HT1080 (cell line): Measurements from ENCODE around the gene SPOCK1. TPM values are rescaled to one million over a fixed set of nuclear protein-coding genes. Genes with fewer than 3 reads are reported as not detected.

Experiments
- DNase-seq: peaks from one replicate; pipeline ENCODE4 v3.0.0-alpha.2; 2015; ENCODE audit warnings: low read depth
- total RNA-seq: library from RNA; depleted of rRNA; stranded (reverse); fragments of >200 nt; shearing (Covaris generic); gene quantifications from 2 replicates; pipeline ENCODE4 v1.2.3, GENCODE V29; 2014

Gene SPOCK1
- total RNA-seq, 1 experiment from 2014 or later = 21.7 TPM

GRCh38 chr5:137496919-137497318, 2.2 kb downstream of the SPOCK1 start:
- no peak for DNase-seq

DNA sequence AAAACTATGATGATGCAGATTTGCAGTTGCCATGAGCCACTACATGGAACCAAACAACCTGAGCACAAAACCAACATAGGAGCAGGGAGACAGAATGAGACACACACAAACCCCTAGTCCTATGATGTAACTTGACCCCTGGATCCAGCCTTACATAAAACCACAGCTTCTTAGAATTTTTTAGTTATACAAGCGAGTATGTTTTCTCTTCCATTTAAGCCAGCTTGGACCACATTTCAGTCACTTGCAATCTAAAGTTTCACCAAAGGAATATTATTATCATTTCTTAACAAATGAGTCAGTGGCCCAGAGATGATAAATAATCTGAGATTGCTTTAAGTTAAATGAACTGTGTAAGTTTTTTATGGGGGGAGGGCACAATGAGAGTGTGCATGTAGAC, 6.8 kb downstream of the SPOCK1 start:
- no peak for DNase-seq

DNA sequence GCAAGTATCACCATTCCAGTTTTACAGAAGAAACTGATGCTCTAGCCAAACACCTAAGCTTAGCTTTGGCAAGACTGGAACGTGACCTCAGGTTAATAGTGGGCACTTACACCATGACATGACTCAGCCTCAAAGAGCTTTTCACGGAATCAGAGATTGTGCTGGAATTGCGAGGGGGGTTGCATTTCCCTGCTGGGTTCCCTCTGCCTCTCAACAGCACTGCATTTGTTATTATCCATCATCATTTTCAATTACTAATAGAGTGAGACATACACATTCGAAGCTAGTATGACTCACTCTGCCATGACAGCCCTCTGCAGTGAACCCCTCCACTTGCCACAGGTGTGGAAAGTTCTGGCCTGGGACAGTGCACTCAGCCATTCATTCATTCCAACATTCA, 8.0 kb downstream of the SPOCK1 start:
- DNase-seq = peak; percentile 86

- no peak for DNase-seq
Measured at GRCh38 chr5:137490591-137490990, 8.5 kb downstream of the SPOCK1 start.

DNA sequence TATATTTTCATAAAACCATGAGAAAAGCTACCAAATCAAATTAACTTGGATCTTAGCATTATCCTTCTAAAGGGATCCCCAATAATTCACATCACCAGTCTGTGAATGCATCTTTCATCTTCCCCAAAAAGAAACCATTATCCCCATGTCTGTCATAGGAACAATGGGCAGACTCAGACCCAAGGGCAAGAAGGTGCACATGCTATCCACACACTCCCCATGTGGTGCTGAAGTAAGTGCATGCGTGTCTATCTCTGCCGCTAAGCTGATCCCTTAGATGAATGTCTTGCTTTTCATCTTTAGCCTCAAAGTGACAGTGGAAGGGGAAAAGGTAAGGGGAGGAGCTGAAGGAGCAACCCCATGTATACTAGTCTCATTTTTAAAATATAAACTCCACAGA, 10.2 kb downstream of the SPOCK1 start:
- DNase-seq = no peak

DNA sequence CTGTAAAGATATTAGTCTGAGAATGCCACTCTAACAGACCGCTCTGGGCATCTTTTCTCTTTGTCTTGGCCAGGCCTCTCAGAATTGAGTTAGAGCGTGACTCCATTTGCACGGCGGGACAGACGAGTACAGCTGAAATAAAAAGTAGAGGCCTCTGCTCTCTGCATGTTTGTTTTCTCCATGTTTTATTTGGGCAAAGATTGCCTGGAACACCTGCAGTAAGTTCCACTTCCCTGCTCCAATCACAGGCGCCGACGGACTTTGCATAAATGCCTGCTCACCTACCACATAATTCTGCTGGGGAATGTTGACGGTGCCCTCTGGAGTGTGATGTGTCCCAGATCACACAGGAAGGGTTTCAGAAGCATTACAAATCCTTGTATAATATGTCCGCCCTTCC, 10.6 kb downstream of the SPOCK1 start:
- no peak for DNase-seq

GRCh38 chr5:137487600-137487999, 11.5 kb downstream of the SPOCK1 start:
- DNase-seq = peak; percentile 76

- DNase-seq = peak; percentile 79
Measured at GRCh38 chr5:137486707-137487106, 12.4 kb downstream of the SPOCK1 start.

- DNase-seq = no peak
Measured at GRCh38 chr5:137481596-137481995, 17.5 kb downstream of the SPOCK1 start.

GRCh38 chr5:137478043-137478442, 21.1 kb downstream of the SPOCK1 start:
- DNase-seq = no peak

- DNase-seq = no peak
Measured at GRCh38 chr5:137470921-137471220, 28.3 kb downstream of the SPOCK1 start.

- peak; percentile 99 for DNase-seq
Measured at GRCh38 chr5:137470111-137470920, 28.8 kb downstream of the SPOCK1 start.

GRCh38 chr5:137466889-137467288, 32.2 kb downstream of the SPOCK1 start:
- DNase-seq = no peak

GRCh38 chr5:137465930-137466329, 33.2 kb downstream of the SPOCK1 start:
- DNase-seq = no peak

DNA sequence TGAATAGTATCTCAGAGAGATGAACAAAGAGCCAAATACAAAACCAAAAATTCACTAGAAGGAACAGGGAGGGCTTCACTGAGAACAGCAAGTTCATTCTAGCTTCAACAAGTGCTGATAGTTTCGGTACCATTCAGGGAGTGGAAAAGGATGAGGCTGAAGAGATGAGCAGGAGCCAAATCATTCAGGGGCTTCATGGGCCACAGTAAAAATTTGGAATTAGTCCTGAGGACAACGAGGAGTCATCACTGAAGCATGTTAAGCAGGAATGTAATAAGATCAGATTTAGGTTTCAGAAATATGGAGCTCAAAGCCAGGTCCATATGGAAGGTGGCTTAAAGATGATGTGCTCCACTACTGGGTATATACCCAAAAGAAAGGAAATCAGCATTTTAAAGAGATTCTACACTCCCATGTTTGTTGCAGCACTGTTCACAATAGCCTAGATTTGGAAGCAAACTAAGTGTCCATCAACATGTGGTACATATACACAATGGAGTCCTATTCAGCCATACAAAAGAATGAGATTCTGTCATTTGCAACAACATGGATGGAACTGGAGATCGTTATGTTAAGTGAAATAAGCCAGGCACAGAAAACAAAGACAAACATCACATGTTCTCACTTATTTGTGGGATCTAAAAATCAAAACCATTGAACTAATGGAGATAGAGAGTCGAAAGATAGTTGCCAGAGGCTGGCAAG, 36.2 kb downstream of the SPOCK1 start:
- no peak for DNase-seq

DNA sequence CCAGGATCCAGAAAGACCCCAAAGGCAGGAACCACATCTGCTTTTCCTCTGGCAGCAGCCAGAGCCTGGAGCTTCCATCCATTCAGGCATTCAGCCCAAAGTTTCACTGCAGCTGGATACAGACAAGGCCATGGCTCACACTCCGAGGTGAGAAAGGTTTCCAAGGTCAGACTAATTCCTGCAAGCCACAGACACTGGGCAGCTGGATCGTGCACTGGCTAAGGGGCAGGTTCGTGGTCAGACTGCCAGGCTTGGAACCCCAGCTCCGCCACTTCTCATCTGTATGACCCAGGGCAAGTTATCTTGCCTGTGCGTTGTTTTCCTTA, 36.9 kb downstream of the SPOCK1 start:
- no peak for DNase-seq

- no peak for DNase-seq
Measured at GRCh38 chr5:137461391-137462264, 37.5 kb downstream of the SPOCK1 start.

DNA sequence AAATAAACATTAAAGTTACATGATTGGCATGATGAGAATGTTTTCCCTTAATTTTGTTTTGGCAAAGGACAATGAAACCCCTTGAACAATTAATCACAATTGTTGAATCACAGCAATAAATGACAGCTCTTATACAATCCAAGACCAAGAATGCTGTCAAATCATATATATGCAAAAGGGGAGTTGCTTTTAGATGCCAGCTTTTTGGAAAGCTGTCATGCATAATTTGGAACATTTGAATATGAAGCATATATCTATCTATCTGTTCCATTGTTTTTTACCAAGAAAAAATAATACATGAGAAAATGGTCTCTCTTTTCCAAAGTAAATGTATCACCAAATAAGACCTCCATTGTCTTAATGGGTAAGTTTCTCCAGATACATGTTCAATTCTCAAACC, 44.5 kb downstream of the SPOCK1 start:
- no peak for DNase-seq

DNA sequence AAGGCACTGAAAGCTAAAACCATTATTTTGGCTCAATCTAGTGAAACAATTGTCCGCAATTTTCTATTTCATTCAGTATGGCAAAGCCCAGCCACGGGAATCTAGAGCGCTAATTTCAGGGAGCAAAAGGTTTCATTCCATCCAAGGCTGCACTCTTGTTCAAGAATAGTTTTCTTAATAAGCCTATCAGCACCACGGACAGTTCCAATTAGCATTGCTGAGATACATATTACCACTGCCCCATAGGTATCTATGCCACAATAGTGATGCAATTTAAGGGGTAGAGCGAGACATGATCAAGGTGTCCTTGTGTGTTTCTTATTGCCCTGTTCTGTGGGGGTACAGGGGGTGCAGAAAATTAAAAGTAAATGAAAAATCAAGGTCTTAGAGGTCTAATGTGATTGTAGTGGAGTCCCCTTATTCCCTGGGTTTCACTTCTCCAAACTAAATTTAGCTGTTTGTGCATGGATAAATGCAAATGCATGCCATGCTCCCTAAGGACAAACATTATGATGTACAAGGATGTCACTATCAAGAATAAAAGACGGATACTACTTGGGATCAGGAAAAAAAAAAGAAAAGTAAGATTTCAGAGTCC, 45.5 kb downstream of the SPOCK1 start:
- peak; percentile 8 for DNase-seq

DNA sequence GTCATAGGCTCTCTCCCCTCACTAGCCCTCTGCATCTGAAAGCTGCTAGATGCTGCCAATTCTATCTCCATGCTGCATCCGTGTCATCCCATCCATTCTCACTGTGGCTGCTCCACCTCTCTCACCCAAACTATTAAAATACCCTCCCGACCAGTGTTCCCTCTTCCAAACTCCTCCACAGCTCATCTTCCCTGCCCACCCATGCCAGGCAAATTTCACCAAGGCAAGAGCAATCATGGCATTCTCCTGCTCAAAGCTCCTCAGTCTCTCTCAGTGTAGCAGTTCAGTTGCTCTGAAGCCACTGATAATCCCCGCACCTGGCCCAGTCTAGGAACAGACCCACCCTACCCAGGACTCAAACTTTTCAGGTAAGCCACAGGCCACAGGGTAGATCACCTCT, 48.4 kb downstream of the SPOCK1 start:
- DNase-seq = no peak

GRCh38 chr5:137448868-137449267, 50.3 kb downstream of the SPOCK1 start:
- no peak for DNase-seq

DNA sequence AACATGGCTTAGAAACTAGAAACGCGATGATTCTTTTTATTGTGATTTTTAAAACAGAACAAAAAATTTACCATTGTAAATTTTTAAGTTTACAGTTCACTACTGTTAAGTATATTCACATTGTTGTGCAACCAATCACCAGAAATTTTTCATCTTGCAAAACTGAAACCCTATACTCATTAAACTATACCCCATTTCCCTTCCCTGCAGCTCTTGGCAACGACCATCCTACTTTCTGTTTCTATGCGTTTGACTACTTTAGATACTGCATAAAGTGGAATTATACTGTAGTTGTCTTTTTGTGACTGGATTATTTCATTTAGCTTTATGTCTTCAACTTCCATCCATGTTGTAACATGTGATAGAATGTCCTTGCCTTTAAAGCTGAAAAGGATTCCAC, 52.5 kb downstream of the SPOCK1 start:
- DNase-seq = no peak
